ENCODE measurements around the gene ALPI.
"Not testable (repeated sequence)": the region's sequence is repeated elsewhere in the genome, so short reads cannot be mapped to it uniquely, and the experiment has no call there.

The ALPI gene

GRCh38 chr2:232423407-232423806 is 32.5 kb upstream of the ALPI start:
- H3K4me3 ChIP-seq (ENCODE audit: low read length); H3K9ac ChIP-seq (ENCODE audit: low read length); H2BK120ac ChIP-seq (ENCODE audit: low read depth, low read length); H3K79me2 ChIP-seq (ENCODE audit: control insufficient read depth, insufficient read depth, low read length); H4K5ac ChIP-seq (ENCODE audit: low read length); H3K4me1 ChIP-seq (ENCODE audit: control insufficient read depth, low read depth, low read length); H3K18ac ChIP-seq (ENCODE audit: low read length); H3K56ac ChIP-seq (ENCODE audit: low read length); H3K4ac ChIP-seq (ENCODE audit: low read depth, low read length); H2BK15ac ChIP-seq (replicated peaks; ENCODE audit: low read depth); H3K23ac ChIP-seq (ENCODE audit: low read length); H2AK5ac ChIP-seq (ENCODE audit: low read length); H2BK5ac ChIP-seq (ENCODE audit: low read length); H4K8ac ChIP-seq (ENCODE audit: low read depth, low read length); H3K79me1 ChIP-seq (ENCODE audit: low read length); H3K27ac ChIP-seq (ENCODE audit: low read depth, low read length); H3K36me3 ChIP-seq (ENCODE audit: control insufficient read depth, insufficient read depth, low read length); H3K4me2 ChIP-seq (ENCODE audit: low read length): not testable (repeated sequence)
- H3K27me3 ChIP-seq (ENCODE audit: insufficient read depth, low read length, poor library complexity): peaks cover 39% of the 10 kb centered on the region
- peak; percentile 67 for DNase-seq
- WGBS (ENCODE audit: extremely low coverage, insufficient coverage, low lambda C conversion rate): no CpG with 5 or more reads among the region's 7 CpGs

- no peak overlapping the region for H3K4me2 ChIP-seq (ENCODE audit: low read length)
- no peak overlapping the region for H2BK5ac ChIP-seq (ENCODE audit: low read length)
Measured at GRCh38 chr2:232431705-232432590, 24.0 kb upstream of the ALPI start.

GRCh38 chr2:232432598-232433184 is 23.3 kb upstream of the ALPI start:
- Histone ChIP-seq H4K8ac (ENCODE audit: low read depth, low read length) (no peak overlapping the region), H3K79me1 (ENCODE audit: low read length) (no peaks in the 10 kb centered on the region), H3K4me1 (ENCODE audit: control insufficient read depth, low read depth, low read length) (no peaks in the 10 kb centered on the region), H3K18ac (ENCODE audit: low read length) (no peak overlapping the region), H4K5ac (ENCODE audit: low read length) (no peak overlapping the region), H3K27me3 (ENCODE audit: insufficient read depth, low read length, poor library complexity) (no peaks in the 10 kb centered on the region), H2BK5ac (ENCODE audit: low read length) (no peak overlapping the region), H3K36me3 (ENCODE audit: control insufficient read depth, insufficient read depth, low read length) (no peaks in the 10 kb centered on the region), H3K4me2 (ENCODE audit: low read length) (no peak overlapping the region), H3K4me3 (ENCODE audit: low read length) (no peak overlapping the region), H2BK120ac (ENCODE audit: low read depth, low read length) (no peak overlapping the region), H2AK5ac (ENCODE audit: low read length) (no peak overlapping the region), H3K9ac (ENCODE audit: low read length) (no peak overlapping the region), H3K27ac (ENCODE audit: low read depth, low read length) (no peak overlapping the region), H3K56ac (ENCODE audit: low read length) (peak overlapping the region; percentile 64), H3K23ac (ENCODE audit: low read length) (no peak overlapping the region), H3K4ac (ENCODE audit: low read depth, low read length) (no peak overlapping the region), H3K79me2 (ENCODE audit: control insufficient read depth, insufficient read depth, low read length) (no peaks in the 10 kb centered on the region), H2BK15ac (replicated peaks; ENCODE audit: low read depth) (no peak overlapping the region)
- WGBS (ENCODE audit: extremely low coverage, insufficient coverage, low lambda C conversion rate): no CpG with 5 or more reads among the region's 16 CpGs
- peak; percentile 57 for DNase-seq

More at GRCh38 chr2:232431705-232432590, 24.0 kb upstream of the ALPI start:
- Histone ChIP-seq H2BK15ac (replicated peaks; ENCODE audit: low read depth) (no peak overlapping the region), H2AK5ac (ENCODE audit: low read length) (no peak overlapping the region), H3K9ac (ENCODE audit: low read length) (no peak overlapping the region), H3K56ac (ENCODE audit: low read length) (peak overlapping the region; percentile 64), H3K27me3 (ENCODE audit: insufficient read depth, low read length, poor library complexity) (no peaks in the 10 kb centered on the region), H3K18ac (ENCODE audit: low read length) (no peak overlapping the region), H2BK120ac (ENCODE audit: low read depth, low read length) (no peak overlapping the region), H3K27ac (ENCODE audit: low read depth, low read length) (no peak overlapping the region), H3K79me1 (ENCODE audit: low read length) (no peaks in the 10 kb centered on the region), H3K4me3 (ENCODE audit: low read length) (no peak overlapping the region), H3K4ac (ENCODE audit: low read depth, low read length) (no peak overlapping the region), H3K4me1 (ENCODE audit: control insufficient read depth, low read depth, low read length) (no peaks in the 10 kb centered on the region), H4K8ac (ENCODE audit: low read depth, low read length) (no peak overlapping the region), H3K36me3 (ENCODE audit: control insufficient read depth, insufficient read depth, low read length) (no peaks in the 10 kb centered on the region), H3K79me2 (ENCODE audit: control insufficient read depth, insufficient read depth, low read length) (no peaks in the 10 kb centered on the region), H4K5ac (ENCODE audit: low read length) (no peak overlapping the region), H3K23ac (ENCODE audit: low read length) (no peak overlapping the region)
- DNase-seq: no peak
- no CpG with 5 or more reads among the region's 16 CpGs for WGBS (ENCODE audit: extremely low coverage, insufficient coverage, low lambda C conversion rate)

- no CpG with 5 or more reads among the region's 9 CpGs for WGBS (ENCODE audit: extremely low coverage, insufficient coverage, low lambda C conversion rate)
- not testable (repeated sequence) for H3K18ac ChIP-seq (ENCODE audit: low read length); H3K4me1 ChIP-seq (ENCODE audit: control insufficient read depth, low read depth, low read length); H3K4me2 ChIP-seq (ENCODE audit: low read length); H3K27me3 ChIP-seq (ENCODE audit: insufficient read depth, low read length, poor library complexity); H4K8ac ChIP-seq (ENCODE audit: low read depth, low read length); H2BK15ac ChIP-seq (replicated peaks; ENCODE audit: low read depth); H2BK5ac ChIP-seq (ENCODE audit: low read length); H3K23ac ChIP-seq (ENCODE audit: low read length); H2AK5ac ChIP-seq (ENCODE audit: low read length); H3K79me2 ChIP-seq (ENCODE audit: control insufficient read depth, insufficient read depth, low read length); H4K5ac ChIP-seq (ENCODE audit: low read length); H3K36me3 ChIP-seq (ENCODE audit: control insufficient read depth, insufficient read depth, low read length); H3K9ac ChIP-seq (ENCODE audit: low read length); H3K56ac ChIP-seq (ENCODE audit: low read length); H3K4ac ChIP-seq (ENCODE audit: low read depth, low read length); H3K79me1 ChIP-seq (ENCODE audit: low read length); H3K4me3 ChIP-seq (ENCODE audit: low read length); H2BK120ac ChIP-seq (ENCODE audit: low read depth, low read length); H3K27ac ChIP-seq (ENCODE audit: low read depth, low read length); DNase-seq
Measured at GRCh38 chr2:232433622-232434021, 22.3 kb upstream of the ALPI start.

- WGBS (ENCODE audit: extremely low coverage, insufficient coverage, low lambda C conversion rate): no CpG with 5 or more reads among the region's 9 CpGs
- no peak overlapping the region for H2BK120ac ChIP-seq (ENCODE audit: low read depth, low read length)
Measured at GRCh38 chr2:232434091-232434490, 21.9 kb upstream of the ALPI start.

More at GRCh38 chr2:232434091-232434490, 21.9 kb upstream of the ALPI start:
- Histone ChIP-seq H3K4ac (ENCODE audit: low read depth, low read length) (no peak overlapping the region), H2AK5ac (ENCODE audit: low read length) (no peak overlapping the region), H3K36me3 (ENCODE audit: control insufficient read depth, insufficient read depth, low read length) (no peaks in the 10 kb centered on the region), H3K79me2 (ENCODE audit: control insufficient read depth, insufficient read depth, low read length) (no peaks in the 10 kb centered on the region), H3K27me3 (ENCODE audit: insufficient read depth, low read length, poor library complexity) (no peaks in the 10 kb centered on the region), H3K9ac (ENCODE audit: low read length) (no peak overlapping the region), H4K5ac (ENCODE audit: low read length) (no peak overlapping the region), H3K79me1 (ENCODE audit: low read length) (no peaks in the 10 kb centered on the region), H3K4me3 (ENCODE audit: low read length) (no peak overlapping the region), H3K18ac (ENCODE audit: low read length) (no peak overlapping the region), H3K4me2 (ENCODE audit: low read length) (no peak overlapping the region), H2BK5ac (ENCODE audit: low read length) (no peak overlapping the region), H4K8ac (ENCODE audit: low read depth, low read length) (no peak overlapping the region), H3K27ac (ENCODE audit: low read depth, low read length) (no peak overlapping the region), H2BK15ac (replicated peaks; ENCODE audit: low read depth) (no peak overlapping the region), H3K4me1 (ENCODE audit: control insufficient read depth, low read depth, low read length) (no peaks in the 10 kb centered on the region), H3K23ac (ENCODE audit: low read length) (no peak overlapping the region), H3K56ac (ENCODE audit: low read length) (no peak overlapping the region)
- no peak for DNase-seq

Data from mesendoderm (in vitro differentiated cells).